IMR-90 (cell line): ENCODE measurements around the gene FBH1. TPM values are rescaled to one million over a fixed set of nuclear protein-coding genes. Genes with fewer than 3 reads are reported as not detected.
"Not testable (repeated sequence)": the region's sequence is repeated elsewhere in the genome, so short reads cannot be mapped to it uniquely, and the experiment has no call there.

Source experiments
- ATAC-seq: fragments of 200-7000 bp; cut with Tn5 transposase; 2 replicates; pipeline ENCODE4 v1.9.1; 2020; ENCODE audit warnings: low read depth, mild to moderate bottlenecking, moderate library complexity
- BruUV-seq: library from RNA; stranded (reverse); fragments of 400-500 nt; replicated peaks from 2 replicates; lab custom pipeline; 2021; lab: Mats Ljungman, UMichigan
- CTCF ChIA-PET: fragments of 300-600 bp; formaldehyde crosslinking; extraction: SDS; loops from one replicate; lab custom pipeline; 2021; ENCODE audit warnings: antibody characterized with exemption; lab: Yijun Ruan, JAX
- POLR2A ChIA-PET: fragments of 300-600 bp; sonication (Branson Sonifier 250); formaldehyde crosslinking; loops from one replicate; lab custom pipeline; 2022; ENCODE audit warnings: antibody characterized with exemption; ENCODE audit not compliant: unreplicated experiment; lab: Charles Lee
- DNase-seq: peaks from one replicate; pipeline ENCODE4 v3.0.0; 2013
- H2AFZ ChIP-seq: replicated peaks from 2 replicates; pipeline ENCODE3; 2013; ENCODE audit warnings: low read length, mild to moderate bottlenecking; ENCODE audit not compliant: poor library complexity
- H2AK5ac ChIP-seq: 2 replicates; pipeline ENCODE4 v1.6.1; 2013; ENCODE audit warnings: low read depth, low read length, inconsistent platforms
- H2AK9ac ChIP-seq: replicated peaks from 2 replicates; pipeline ENCODE3; 2013; ENCODE audit warnings: mild to moderate bottlenecking, low read depth, low read length, moderate library complexity; ENCODE audit not compliant: poor library complexity
- H2BK120ac ChIP-seq: 2 replicates; pipeline ENCODE4 v1.6.1; 2013; ENCODE audit warnings: low read depth, low read length, inconsistent platforms
- H2BK15ac ChIP-seq: 3 replicates; pipeline ENCODE4 v1.6.1; 2013; ENCODE audit warnings: low read depth, low read length, inconsistent platforms
- H2BK20ac ChIP-seq: 2 replicates; pipeline ENCODE4 v1.6.1; 2013; ENCODE audit warnings: low read depth, mild to moderate bottlenecking, inconsistent platforms, low read length, moderate library complexity
- H2BK5ac ChIP-seq: 2 replicates; pipeline ENCODE4 v1.6.1; 2013; ENCODE audit warnings: mild to moderate bottlenecking, low read depth, low read length, inconsistent platforms; ENCODE audit not compliant: poor library complexity, severe bottlenecking
- H3K14ac ChIP-seq: replicated peaks from 2 replicates; pipeline ENCODE4 v1.6.1; 2013; ENCODE audit warnings: low read depth, low read length, inconsistent platforms
- H3K18ac ChIP-seq: 2 replicates; pipeline ENCODE4 v1.6.1; 2013; ENCODE audit warnings: low read depth, low read length, control low read depth
- H3K23ac ChIP-seq: 2 replicates; pipeline ENCODE4 v1.6.1; 2013; ENCODE audit warnings: low read depth, low read length, inconsistent platforms
- H3K27ac ChIP-seq: 2 replicates; pipeline ENCODE4 v1.5.1; 2013; ENCODE audit warnings: mild to moderate bottlenecking, control low read depth, low read length; ENCODE audit not compliant: insufficient read depth
- H3K27me3 ChIP-seq: 2 replicates; pipeline ENCODE4 v1.6.1; 2013; ENCODE audit warnings: low read length; ENCODE audit not compliant: control insufficient read depth, insufficient read depth
- H3K36me3 ChIP-seq: 2 replicates; pipeline ENCODE4 v1.6.1; 2013; ENCODE audit warnings: low read length, mixed read lengths; ENCODE audit not compliant: control insufficient read depth, insufficient read depth
- H3K4ac ChIP-seq: 2 replicates; pipeline ENCODE4 v1.6.1; 2013; ENCODE audit warnings: low read depth, low read length, inconsistent platforms
- H3K4me1 ChIP-seq: 2 replicates; pipeline ENCODE4 v1.6.1; 2013; ENCODE audit warnings: low read length, mixed read lengths; ENCODE audit not compliant: control insufficient read depth, insufficient read depth
- H3K4me2 ChIP-seq: 2 replicates; pipeline ENCODE4 v1.6.1; 2013; ENCODE audit warnings: low read depth, mild to moderate bottlenecking, control low read depth, low read length, moderate library complexity
- H3K4me3 ChIP-seq: 2 replicates; pipeline ENCODE4 v1.5.1; 2013; ENCODE audit warnings: low read depth, mild to moderate bottlenecking, control low read depth, low read length, moderate library complexity; ENCODE audit not compliant: insufficient read depth
- H3K56ac ChIP-seq: 2 replicates; pipeline ENCODE4 v1.6.1; 2013; ENCODE audit warnings: low read length, inconsistent platforms; ENCODE audit not compliant: insufficient read depth; ENCODE audit errors: extremely low read depth
- H3K79me1 ChIP-seq, 2 experiments: 2 replicates each; pipeline ENCODE4 v1.6.1; 2013; ENCODE audit warnings: low read length in 2 of 2, inconsistent platforms in 1 of 2, low read depth in 1 of 2
- H3K9ac ChIP-seq: 2 replicates; pipeline ENCODE4 v1.6.1; 2013; ENCODE audit warnings: low read depth, low read length, control low read depth
- H3K9me1 ChIP-seq: 2 replicates; pipeline ENCODE4 v1.6.1; 2013; ENCODE audit warnings: low read length, inconsistent platforms; ENCODE audit not compliant: insufficient read depth
- H3K9me3 ChIP-seq: 2 replicates; pipeline ENCODE4 v1.6.1; 2013; ENCODE audit warnings: low read length; ENCODE audit not compliant: control insufficient read depth, insufficient read depth
- H4K20me1 ChIP-seq: 2 replicates; pipeline ENCODE4 v1.6.1; 2013; ENCODE audit warnings: low read length, inconsistent platforms; ENCODE audit not compliant: insufficient read depth
- H4K5ac ChIP-seq: 2 replicates; pipeline ENCODE4 v1.6.1; 2013; ENCODE audit warnings: mild to moderate bottlenecking, low read depth, low read length, control low read depth
- H4K8ac ChIP-seq, 2 experiments: 2 replicates each; pipeline ENCODE4 v1.6.1; 2013; ENCODE audit warnings: low read depth in 2 of 2, low read length in 2 of 2, control low read depth in 1 of 2, inconsistent platforms in 1 of 2
- H4K91ac ChIP-seq: 2 replicates; pipeline ENCODE4 v1.6.1; 2013; ENCODE audit warnings: low read depth, low read length, inconsistent platforms; ENCODE audit not compliant: insufficient read depth
- WGBS, 2 experiments: methylation state at CpG; one replicate each; pipeline versions ENCODE4 v1.1.5 to v1.1.7; 2013; ENCODE audit warnings: missing lambda C conversion rate in 2 of 2; ENCODE audit not compliant: insufficient read length in 1 of 2; ENCODE audit errors: extremely low coverage in 2 of 2; 5-methylcytosine and 5-hydroxymethylcytosine counted together
- dilution Hi-C: fragments of 300-500 bp; cut with HindIII; formaldehyde crosslinking; loops from one replicate; pipeline ENCODE4 v1.14.3; 2018; ENCODE audit warnings: low sequenced_read_pairs; ENCODE audit not compliant: unreplicated experiment
- in situ Hi-C: fragments of 300-500 bp; cut with MboI; formaldehyde crosslinking; loops from 3 replicates; pipeline ENCODE4 v1.14.3; 2019; ENCODE audit warnings: low sequenced_read_pairs, inconsistent platforms, mixed read lengths
- intact Hi-C: fragments of 100-400 bp; cut with micrococcal nuclease; formaldehyde crosslinking; loops from 2 replicates; pipeline ENCODE4 v1.10.0; 2022
- polyA plus RNA-seq, 3 experiments: library from polyadenylated mRNA; depleted of rRNA; stranded (reverse); fragments of >200 nt; gene quantifications; 2 replicates each; pipeline ENCODE4 v1.2.3, GENCODE V29; 2012; ENCODE audit warnings: low replicate concordance in 1 of 3
- total RNA-seq: library from RNA; depleted of rRNA; stranded (reverse); fragments of >200 nt; gene quantifications from 2 replicates; pipeline ENCODE4 v1.2.3, GENCODE V29; 2012

The FBH1 gene
- total and polyA plus RNA-seq, 2 of the 4 experiments (the other 2 are of a cell fraction), result 59.3 to 72.2 TPM

DNA sequence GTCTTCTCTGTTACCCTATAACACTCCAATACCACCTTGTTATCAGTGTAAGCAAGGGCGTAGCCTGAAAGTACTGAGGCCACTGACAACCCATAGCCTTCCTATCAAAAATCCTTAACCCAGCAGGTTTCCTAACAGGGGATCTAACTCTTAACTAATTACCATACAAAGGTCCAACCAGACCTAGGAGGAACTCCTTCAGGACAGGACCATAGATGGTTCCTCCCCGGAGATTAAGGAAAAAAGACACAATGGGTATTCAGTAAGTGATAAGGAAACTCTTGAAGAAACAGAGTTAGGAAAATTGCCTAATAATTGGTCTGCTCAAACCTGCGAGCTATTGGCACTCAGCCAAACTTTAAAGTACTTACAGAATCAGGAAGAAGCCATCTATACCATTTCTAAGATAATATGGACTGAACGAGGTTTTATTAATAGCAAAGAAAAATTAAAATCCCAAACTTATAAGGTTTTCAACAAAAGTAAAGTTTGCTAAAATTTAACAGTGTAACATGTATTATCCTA is 22.9 kb upstream of the FBH1 start:
- dilution Hi-C loops, H2AFZ ChIP-seq, H3K9me1 ChIP-seq, H3K14ac ChIP-seq, H3K4me2 ChIP-seq, H3K27me3 ChIP-seq, CTCF ChIA-PET, H3K9ac ChIP-seq, H2BK20ac ChIP-seq, DNase-seq, H3K36me3 ChIP-seq, H3K23ac ChIP-seq, H3K27ac ChIP-seq, H4K20me1 ChIP-seq, ATAC-seq, H3K4ac ChIP-seq, H2BK120ac ChIP-seq, H4K5ac ChIP-seq, H3K9me3 ChIP-seq, BruUV-seq, H3K4me3 ChIP-seq, POLR2A ChIA-PET, H2AK9ac ChIP-seq, H4K8ac ChIP-seq, H3K4me1 ChIP-seq, H4K91ac ChIP-seq, H2BK5ac ChIP-seq, H3K79me1 ChIP-seq, intact Hi-C loops, H3K18ac ChIP-seq, H3K56ac ChIP-seq, H2BK15ac ChIP-seq, H2AK5ac ChIP-seq: not testable (repeated sequence)
- in situ Hi-C loops, result loop anchor here (25.0 kb wide), 2 partner anchors 405 to 1030 kb away; partner anchors contain the start of gene AKR1E2
- WGBS, 2 experiments, result no CpG with 5 or more reads among the region's 4 CpGs

GRCh38 chr10:5868383-5868782 is 21.7 kb upstream of the FBH1 start:
- H3K56ac ChIP-seq, H2BK20ac ChIP-seq, H3K4me1 ChIP-seq, intact Hi-C loops, ATAC-seq, H3K27ac ChIP-seq, DNase-seq, H3K18ac ChIP-seq, H3K9me3 ChIP-seq, H3K23ac ChIP-seq, H2AK9ac ChIP-seq, H3K4me3 ChIP-seq, H2BK5ac ChIP-seq, dilution Hi-C loops, H3K4ac ChIP-seq, H2BK120ac ChIP-seq, H2AFZ ChIP-seq, H3K14ac ChIP-seq, H4K5ac ChIP-seq, H2BK15ac ChIP-seq, H3K9me1 ChIP-seq, H4K8ac ChIP-seq, H4K20me1 ChIP-seq, H3K9ac ChIP-seq, H3K79me1 ChIP-seq, BruUV-seq, H4K91ac ChIP-seq, H2AK5ac ChIP-seq, H3K27me3 ChIP-seq, H3K4me2 ChIP-seq, H3K36me3 ChIP-seq: not testable (repeated sequence)
- ChIA-PET POLR2A (interaction anchor here (0.6 kb wide), 1 partner anchor 76 kb away, joined by 3 read pairs; no protein-coding TSS in a partner anchor), CTCF (interaction anchor here (0.8 kb wide), 1 partner anchor 9 kb away, joined by 4 read pairs; no protein-coding TSS in a partner anchor)
- no CpG with 5 or more reads among the region's 8 CpGs for WGBS, 2 experiments
- in situ Hi-C loops, result loop anchor here (25.0 kb wide), 2 partner anchors 406 to 1031 kb away; partner anchors contain the start of gene AKR1E2
